ENCODE measurements around the gene DEFB121.

Gene DEFB121

GRCh38 chr20:31363295-31363694 lies 42.7 kb downstream of the DEFB121 start:
- DNase-seq (ENCODE audit: low read depth): no peak

GRCh38 chr20:31355981-31356380 lies 50.0 kb downstream of the DEFB121 start:
- DNase-seq (ENCODE audit: low read depth): no peak

Measured in stimulated activated CD4-positive, alpha-beta T cell treated with anti-CD3 and anti-CD28 coated beads, Interleukin-2, amount 100 ng/mL, for 4 hours (primary cell).